Right lobe of liver (tissue), 6 donors: ENCODE results near the gene SH3D21. TPM values are rescaled to one million over a fixed set of nuclear protein-coding genes. Genes with fewer than 3 reads are reported as not detected.

Source experiments
- ATAC-seq, 4 donors: fragments of 200-7000 bp; cut with Tn5 transposase; one replicate each; pipeline ENCODE4 v1.9.1; 2020; ENCODE audit warnings: mild to moderate bottlenecking in 4 of 4, moderate library complexity in 4 of 4
- DNase-seq, 3 donors: peaks; one replicate each; pipeline ENCODE4 v3.0.0-alpha.2; 2020
- H3K27ac ChIP-seq, 3 donors: fragments of 200-600 bp; one replicate each; pipeline ENCODE4 v1.8.0; 2022
- H3K27me3 ChIP-seq, 2 donors: fragments of 200-600 bp; one replicate each; pipeline ENCODE4 v1.8.0; 2022
- H3K36me3 ChIP-seq, 4 donors: fragments of 200-600 bp; sonication (generic) in 1 of 4; one replicate each; pipeline versions ENCODE4 v1.5.1 to v1.8.0; 2017 to 2022; ENCODE audit warnings: control low read depth in 1 of 4
- H3K4me1 ChIP-seq, 4 donors: fragments of 200-600 bp; sonication (generic) in 1 of 4; one replicate each; pipeline versions ENCODE4 v1.5.1 to v1.8.0; 2017 to 2022; ENCODE audit warnings: control low read depth in 1 of 4
- H3K4me3 ChIP-seq, 3 donors: fragments of 200-600 bp; one replicate each; pipeline ENCODE4 v1.8.0; 2022
- H3K9me3 ChIP-seq, 4 donors: fragments of 200-600 bp; sonication (generic) in 1 of 4; one replicate each; pipeline versions ENCODE4 v1.5.1 to v1.8.0; 2017 to 2022; ENCODE audit warnings: control low read depth in 1 of 4
- POLR2A ChIP-seq: fragments of 450-650 bp; IDR thresholded peaks from one replicate; pipeline ENCODE4 v1.6.1; 2017; ENCODE audit warnings: antibody characterized with exemption, mild to moderate bottlenecking
- WGBS: methylation state at CpG from one replicate; pipeline ENCODE4 v1.1.6; 2018; ENCODE audit warnings: low coverage, low lambda C conversion rate; ENCODE audit not compliant: insufficient coverage; ENCODE audit errors: missing lambda C conversion rate; 5-methylcytosine and 5-hydroxymethylcytosine counted together
- intact Hi-C, 2 donors: fragments of 100-400 bp; cut with DNase I; formaldehyde crosslinking; loops; one replicate each; pipeline versions ENCODE4 v1.11.2 to v1.14.1; 2022
- total RNA-seq, 6 experiments: library from RNA; depleted of rRNA in 2 of 6; stranded (reverse); fragments of >200 nt in 2 of 6; fragmentation: NEBNext Ultra II Directional in 3 of 6; extraction: Animal tissue kit (Norgen Biotek cat#: 25700) in 3 of 6; gene quantifications; one replicate each; pipeline versions ENCODE4 v1.1.0 to v1.2.4, GENCODE V29; 2016 to 2023
- TF ChIP-seq, protein P1 (sequence below), 4 donors: fragments of 200-600 bp in 3 of 4; fragments of 450-650 bp in 1 of 4; IDR thresholded peaks; one replicate each; pipeline versions ENCODE4 v1.5.1 to v1.8.0; 2016 to 2022; ENCODE audit warnings: antibody characterized with exemption in 4 of 4, mild to moderate bottlenecking in 2 of 4
- donor health status: DM: no; HTN: yes; CAD: no.
- donor health status: DM: no; HTN: no; CAD: no.
- donor health status: DM: no; HTN: no; CAD: no.
- donor health status: DM: no; HTN: yes; CAD: no.
- donor health status: DM: no; HTN: yes; CAD: no.

SH3D21 gene
- total RNA-seq, 6 experiments from 2014 or later = 0.50 to 5.1 (median 1.2) TPM

DNA sequence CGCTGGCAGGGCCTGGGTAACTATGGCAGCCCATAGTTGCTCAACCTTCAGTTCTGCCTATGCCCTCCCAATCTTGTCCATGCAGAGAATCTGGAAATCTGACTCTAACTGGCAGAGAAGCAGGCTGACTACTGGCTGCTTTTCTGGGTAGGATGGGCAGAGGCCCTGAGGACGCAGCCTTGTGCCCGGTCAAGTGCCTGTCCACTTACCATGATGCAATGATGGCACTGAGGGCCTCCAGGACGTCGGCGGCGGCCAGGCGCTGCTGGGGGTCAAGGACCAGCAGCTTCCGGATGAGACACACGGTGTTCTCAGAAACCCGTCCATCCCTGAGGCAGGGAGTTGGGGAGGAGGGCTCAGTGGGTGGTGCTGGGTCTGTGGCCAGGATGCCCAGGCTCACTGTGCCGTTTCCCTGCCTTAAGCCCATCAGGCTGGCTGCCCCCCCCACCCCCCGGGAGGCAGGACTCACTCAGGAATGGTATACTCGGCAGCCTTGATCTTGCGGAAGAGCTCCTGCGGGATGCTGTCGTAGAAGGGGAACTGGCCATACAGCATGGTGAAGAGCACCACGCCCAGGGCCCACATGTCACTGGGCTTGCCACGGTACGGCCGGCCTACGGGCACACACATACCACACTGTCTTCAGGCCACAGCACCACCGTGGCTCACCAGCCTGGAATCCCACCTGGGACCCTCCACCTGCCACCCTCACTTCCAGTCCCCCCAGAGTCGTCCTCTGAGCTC, 37.7 kb downstream of the SH3D21 start:
- DNase-seq (no peak), ATAC-seq (no peak)
- 100% methylated on average over 1 of the region's 24 CpGs for WGBS
- H3K4me3 ChIP-seq = no peak overlapping the region
- H3K9me3 ChIP-seq = no peaks in the 10 kb centered on the region
- H3K36me3 ChIP-seq = peaks cover 0 to 48% (median 15%) of the 10 kb centered on the region in 4 donors
- intact Hi-C loops = loop anchor here (5.0 to 10.0 kb wide), 2 partner anchors 73 to 81 kb away; no protein-coding TSS in a partner anchor
- no peak for TF ChIP-seq POLR2A
- TF ChIP-seq, protein P1, sequence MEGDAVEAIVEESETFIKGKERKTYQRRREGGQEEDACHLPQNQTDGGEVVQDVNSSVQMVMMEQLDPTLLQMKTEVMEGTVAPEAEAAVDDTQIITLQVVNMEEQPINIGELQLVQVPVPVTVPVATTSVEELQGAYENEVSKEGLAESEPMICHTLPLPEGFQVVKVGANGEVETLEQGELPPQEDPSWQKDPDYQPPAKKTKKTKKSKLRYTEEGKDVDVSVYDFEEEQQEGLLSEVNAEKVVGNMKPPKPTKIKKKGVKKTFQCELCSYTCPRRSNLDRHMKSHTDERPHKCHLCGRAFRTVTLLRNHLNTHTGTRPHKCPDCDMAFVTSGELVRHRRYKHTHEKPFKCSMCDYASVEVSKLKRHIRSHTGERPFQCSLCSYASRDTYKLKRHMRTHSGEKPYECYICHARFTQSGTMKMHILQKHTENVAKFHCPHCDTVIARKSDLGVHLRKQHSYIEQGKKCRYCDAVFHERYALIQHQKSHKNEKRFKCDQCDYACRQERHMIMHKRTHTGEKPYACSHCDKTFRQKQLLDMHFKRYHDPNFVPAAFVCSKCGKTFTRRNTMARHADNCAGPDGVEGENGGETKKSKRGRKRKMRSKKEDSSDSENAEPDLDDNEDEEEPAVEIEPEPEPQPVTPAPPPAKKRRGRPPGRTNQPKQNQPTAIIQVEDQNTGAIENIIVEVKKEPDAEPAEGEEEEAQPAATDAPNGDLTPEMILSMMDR (IDR thresholded peaks at IDR 0.05) = no peak
- H3K27ac ChIP-seq = no peak overlapping the region
- H3K4me1 ChIP-seq = no peaks in the 10 kb centered on the region
- H3K27me3 ChIP-seq = no peaks in the 10 kb centered on the region

DNA sequence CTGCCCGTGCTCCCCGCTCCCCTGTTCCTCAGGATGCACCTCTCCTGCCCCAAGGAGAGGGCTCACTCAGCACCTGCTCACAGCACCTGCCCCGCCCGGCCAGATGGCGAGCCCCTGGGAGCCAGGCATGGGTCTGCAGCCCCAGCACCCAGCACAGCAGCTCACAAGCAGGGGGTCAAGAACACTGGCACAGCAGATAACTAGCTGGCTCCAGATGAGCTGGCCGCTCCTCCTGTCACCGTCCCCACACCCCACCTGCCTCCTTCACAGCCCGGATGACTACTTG, 38.2 kb downstream of the SH3D21 start:
- 100% methylated on average over 1 of the region's 8 CpGs for WGBS
- intact Hi-C loops = loop anchor here (5.0 to 10.0 kb wide), 2 partner anchors 73 to 80 kb away; no protein-coding TSS in a partner anchor
- DNase-seq = no peak
- H3K27me3 ChIP-seq = no peaks in the 10 kb centered on the region
- no peak overlapping the region for H3K4me3 ChIP-seq
- H3K36me3 ChIP-seq = peaks cover 0 to 53% (median 15%) of the 10 kb centered on the region in 4 donors
- H3K9me3 ChIP-seq = no peaks in the 10 kb centered on the region
- H3K4me1 ChIP-seq = no peaks in the 10 kb centered on the region
- no peak for ATAC-seq
- TF ChIP-seq POLR2A = no peak
- TF ChIP-seq, protein P1 (IDR thresholded peaks at IDR 0.05) = no peak
- H3K27ac ChIP-seq = no peak overlapping the region

DNA sequence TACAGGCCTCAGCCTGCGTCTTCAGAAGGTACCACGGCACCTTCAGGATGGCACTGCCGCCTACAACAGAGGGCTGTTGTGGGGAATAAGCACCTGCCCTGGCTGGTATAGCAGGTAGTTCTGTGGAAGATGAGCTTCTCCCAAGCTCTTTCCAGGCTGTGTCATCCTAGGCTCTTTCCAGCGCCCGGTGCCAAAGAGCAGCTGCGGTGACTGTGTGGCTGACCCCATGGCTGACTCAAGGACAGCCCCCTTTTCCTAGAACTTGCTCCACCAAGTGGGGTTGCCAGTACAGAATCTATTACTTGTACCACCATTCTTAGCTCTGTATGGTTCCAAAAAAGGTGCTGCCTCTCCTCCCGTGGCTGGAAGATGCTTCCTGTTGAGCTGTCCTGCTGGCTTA, 39.2 kb downstream of the SH3D21 start:
- Histone ChIP-seq H3K27me3 (no peaks in the 10 kb centered on the region), H3K4me1 (no peaks in the 10 kb centered on the region), H3K4me3 (no peak overlapping the region), H3K9me3 (no peaks in the 10 kb centered on the region), H3K36me3 (peaks cover 0 to 58% (median 15%) of the 10 kb centered on the region in 4 donors), H3K27ac (no peak overlapping the region)
- no peak for TF ChIP-seq POLR2A
- TF ChIP-seq, protein P1 (IDR thresholded peaks at IDR 0.05) = no peak
- ATAC-seq = no peak
- no peak for DNase-seq
- intact Hi-C loops = loop anchor here in 1 of 2 donors (10.0 kb wide), 1 partner anchor 79 kb away; no protein-coding TSS in a partner anchor
- 72% methylated on average over 2 of the region's 7 CpGs for WGBS

DNA sequence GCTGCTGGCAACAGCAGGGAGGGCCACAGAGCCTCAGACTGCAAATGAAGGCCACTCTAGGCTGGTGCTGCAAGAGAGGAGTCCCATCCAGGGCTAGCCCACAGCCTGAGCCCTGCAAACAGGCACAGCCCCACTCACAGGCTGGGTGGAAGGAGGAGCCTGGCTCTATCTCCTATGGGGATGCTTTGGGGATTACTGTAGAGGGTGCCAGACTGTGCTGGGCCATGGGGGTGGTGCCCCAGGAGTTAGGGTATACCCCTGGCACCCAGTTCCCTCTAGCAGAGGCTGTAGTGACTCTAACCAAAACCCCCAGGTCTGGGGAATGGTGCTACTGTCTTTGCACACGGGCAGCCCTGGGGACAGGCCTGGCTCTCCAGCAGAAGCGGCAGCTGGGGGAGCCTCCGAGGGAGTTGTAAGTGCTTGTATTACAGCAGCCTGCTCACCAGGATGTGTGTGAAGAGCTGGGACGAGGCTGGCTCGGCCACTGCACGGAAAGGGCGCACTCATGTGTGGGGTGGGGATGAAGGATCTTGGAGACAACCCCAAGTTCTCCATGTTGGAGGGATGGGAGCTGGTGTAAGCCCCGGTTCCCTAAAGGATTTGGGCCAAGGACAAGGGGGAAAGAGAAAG, 40.7 kb downstream of the SH3D21 start:
- H3K36me3 ChIP-seq = peaks cover 0 to 59% (median 13%) of the 10 kb centered on the region in 4 donors
- H3K27me3 ChIP-seq = no peaks in the 10 kb centered on the region
- no peak for TF ChIP-seq POLR2A
- TF ChIP-seq, protein P1 (IDR thresholded peaks at IDR 0.05) = no peak
- H3K27ac ChIP-seq = no peak overlapping the region
- intact Hi-C loops = loop anchor here in 1 of 2 donors (10.0 kb wide), 1 partner anchor 78 kb away; no protein-coding TSS in a partner anchor
- H3K4me1 ChIP-seq = no peaks in the 10 kb centered on the region
- no peaks in the 10 kb centered on the region for H3K9me3 ChIP-seq
- no peak for DNase-seq
- no peak for ATAC-seq
- WGBS = 100% methylated on average over 4 of the region's 8 CpGs
- H3K4me3 ChIP-seq = no peak overlapping the region
